ENCODE data around the gene ATP13A5. TPM values are rescaled to one million over a fixed set of nuclear protein-coding genes. Genes with fewer than 3 reads are reported as not detected.

ATP13A5 gene
- total RNA-seq, 1 experiment from 2014 or later = not detected

GRCh38 chr3:193295985-193296384 is 82.6 kb downstream of the ATP13A5 start:
- Histone ChIP-seq H2BK120ac (ENCODE audit: low read depth, low read length, poor library complexity, severe bottlenecking) (no peak overlapping the region), H3K27ac (ENCODE audit: insufficient read length, low read depth, low read length) (no peak overlapping the region), H3K14ac (ENCODE audit: insufficient read depth, low read length) (no peak overlapping the region), H4K20me1 (ENCODE audit: control insufficient read depth, insufficient read depth, insufficient read length) (no peaks in the 10 kb centered on the region), H3K23me2 (ENCODE audit: insufficient read length, low read depth, low read length, poor library complexity, severe bottlenecking) (no peaks in the 10 kb centered on the region), H3K23ac (ENCODE audit: insufficient read length, low read depth, low read length) (no peak overlapping the region), H3K79me2 (ENCODE audit: insufficient read depth, low read length) (no peaks in the 10 kb centered on the region), H4K8ac (replicated peaks; ENCODE audit: insufficient read length, low read depth, low read length) (no peak overlapping the region), H3K56ac (ENCODE audit: insufficient read length, low read depth, low read length) (no peak overlapping the region), H3K4ac (ENCODE audit: low read depth, low read length) (no peak overlapping the region), H3K4me1 (ENCODE audit: insufficient read depth, low read length) (no peaks in the 10 kb centered on the region), H4K91ac (ENCODE audit: insufficient read length, low read depth, low read length) (no peak overlapping the region), H4K5ac (ENCODE audit: insufficient read length, low read depth, low read length) (no peak overlapping the region), H2AK5ac (ENCODE audit: insufficient read length, low read length) (no peak overlapping the region), H3K18ac (ENCODE audit: insufficient read length, low read depth, low read length) (no peak overlapping the region), H2BK5ac (ENCODE audit: insufficient read length, low read length) (no peak overlapping the region), H3T11ph (ENCODE audit: low read length) (no peak overlapping the region), H2BK15ac (ENCODE audit: low read depth, low read length) (no peak overlapping the region), H2BK20ac (ENCODE audit: low read depth, low read length, poor library complexity, severe bottlenecking) (no peak overlapping the region), H3K9ac (ENCODE audit: extremely low read depth, insufficient read length, low read length) (no peak overlapping the region), H3K9me3 (ENCODE audit: control insufficient read depth, low read depth, low read length) (peaks cover 14% of the 10 kb centered on the region), H3K79me1 (ENCODE audit: insufficient read depth, low read depth, low read length, poor library complexity, severe bottlenecking) (no peaks in the 10 kb centered on the region), H2BK12ac (ENCODE audit: insufficient read length, low read depth, low read length) (no peak overlapping the region), H3K27me3 (ENCODE audit: insufficient read depth, low read length) (no peaks in the 10 kb centered on the region), H3K4me2 (ENCODE audit: insufficient read depth, insufficient read length, low read length) (no peak overlapping the region), H2AFZ (ENCODE audit: low read length) (no peak overlapping the region)
- no peak overlapping the region for H3K4me3 Mint-ChIP-seq
- DNase-seq = no peak
- H3K4me1 Mint-ChIP-seq = no peaks in the 10 kb centered on the region
- TF ChIP-seq, protein P1, sequence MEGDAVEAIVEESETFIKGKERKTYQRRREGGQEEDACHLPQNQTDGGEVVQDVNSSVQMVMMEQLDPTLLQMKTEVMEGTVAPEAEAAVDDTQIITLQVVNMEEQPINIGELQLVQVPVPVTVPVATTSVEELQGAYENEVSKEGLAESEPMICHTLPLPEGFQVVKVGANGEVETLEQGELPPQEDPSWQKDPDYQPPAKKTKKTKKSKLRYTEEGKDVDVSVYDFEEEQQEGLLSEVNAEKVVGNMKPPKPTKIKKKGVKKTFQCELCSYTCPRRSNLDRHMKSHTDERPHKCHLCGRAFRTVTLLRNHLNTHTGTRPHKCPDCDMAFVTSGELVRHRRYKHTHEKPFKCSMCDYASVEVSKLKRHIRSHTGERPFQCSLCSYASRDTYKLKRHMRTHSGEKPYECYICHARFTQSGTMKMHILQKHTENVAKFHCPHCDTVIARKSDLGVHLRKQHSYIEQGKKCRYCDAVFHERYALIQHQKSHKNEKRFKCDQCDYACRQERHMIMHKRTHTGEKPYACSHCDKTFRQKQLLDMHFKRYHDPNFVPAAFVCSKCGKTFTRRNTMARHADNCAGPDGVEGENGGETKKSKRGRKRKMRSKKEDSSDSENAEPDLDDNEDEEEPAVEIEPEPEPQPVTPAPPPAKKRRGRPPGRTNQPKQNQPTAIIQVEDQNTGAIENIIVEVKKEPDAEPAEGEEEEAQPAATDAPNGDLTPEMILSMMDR (conservative IDR thresholded peaks at IDR 0.05) = peak; percentile 30; the same call in 2 of the 3 replicates
- WGBS (ENCODE audit: extremely low coverage, insufficient read length, low lambda C conversion rate) = no CpG with 5 or more reads among the region's 2 CpGs
- H3K9me3 Mint-ChIP-seq = peaks cover 27 to 36% of the 10 kb centered on the region in 2 experiments
- peaks cover 6 to 20% (median 9%) of the 10 kb centered on the region in 3 experiments for H3K36me3 Mint-ChIP-seq (ENCODE audit: insufficient read depth in 1 of 3, low read depth in 3 of 3)
- H3K27me3 Mint-ChIP-seq (ENCODE audit: low read depth) = no peaks in the 10 kb centered on the region
- no peak overlapping the region for H3K27ac Mint-ChIP-seq
